ENCODE data around the gene ZBTB20.

Gene ZBTB20

DNA sequence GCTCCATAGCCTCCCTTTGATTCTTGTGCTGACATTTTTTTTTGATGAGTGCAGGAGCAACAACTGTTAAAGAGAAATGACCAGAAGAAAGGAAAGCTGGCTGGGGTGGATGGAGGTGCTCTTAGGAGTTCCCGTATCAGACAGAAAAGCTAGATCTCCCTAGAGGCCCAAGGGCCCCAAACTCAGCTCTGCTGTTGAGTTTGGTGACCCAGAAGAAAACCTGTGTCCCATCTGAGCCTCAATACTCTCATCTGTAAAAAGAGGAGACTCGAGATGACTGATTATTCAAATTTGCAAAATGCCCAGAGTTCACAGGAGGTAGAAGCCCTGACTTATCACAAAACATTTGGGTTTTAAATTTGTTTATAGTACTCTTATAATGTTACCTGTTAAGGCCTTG is 710.9 kb downstream of the ZBTB20 start:
- no peaks in the 10 kb centered on the region for H4K20me1 ChIP-seq (ENCODE audit: low read depth, low read length)
- no peak overlapping the region for H3K4me2 ChIP-seq (ENCODE audit: low read depth, low read length, poor library complexity, severe bottlenecking)
- no peak overlapping the region for H3K4me3 ChIP-seq (ENCODE audit: insufficient read depth, low read length, poor library complexity, severe bottlenecking)
- no peaks in the 10 kb centered on the region for H3K9me2 ChIP-seq (replicated peaks; ENCODE audit: insufficient read depth, low read length)
- H3K36me3 ChIP-seq (ENCODE audit: low read length) = no peaks in the 10 kb centered on the region
- no peak overlapping the region for H3K27ac ChIP-seq (ENCODE audit: low read depth, low read length)
- H3K27me3 ChIP-seq (ENCODE audit: low read length) = no peaks in the 10 kb centered on the region
- H3K9ac ChIP-seq (ENCODE audit: low read length) = no peak overlapping the region
- no peaks in the 10 kb centered on the region for H3K79me2 ChIP-seq (ENCODE audit: insufficient read depth, low read length)
- no peak overlapping the region for H2AFZ ChIP-seq (ENCODE audit: low read depth, low read length, severe bottlenecking)
- H3K9me3 ChIP-seq (ENCODE audit: insufficient read depth, low read length) = no peaks in the 10 kb centered on the region
- H3F3A ChIP-seq (ENCODE audit: insufficient read depth) = no peaks in the 10 kb centered on the region
- no peak for TF ChIP-seq EZH2phosphoT487 (conservative IDR thresholded peaks at IDR 0.05; ENCODE audit: low read length)
- TF ChIP-seq, protein P1, sequence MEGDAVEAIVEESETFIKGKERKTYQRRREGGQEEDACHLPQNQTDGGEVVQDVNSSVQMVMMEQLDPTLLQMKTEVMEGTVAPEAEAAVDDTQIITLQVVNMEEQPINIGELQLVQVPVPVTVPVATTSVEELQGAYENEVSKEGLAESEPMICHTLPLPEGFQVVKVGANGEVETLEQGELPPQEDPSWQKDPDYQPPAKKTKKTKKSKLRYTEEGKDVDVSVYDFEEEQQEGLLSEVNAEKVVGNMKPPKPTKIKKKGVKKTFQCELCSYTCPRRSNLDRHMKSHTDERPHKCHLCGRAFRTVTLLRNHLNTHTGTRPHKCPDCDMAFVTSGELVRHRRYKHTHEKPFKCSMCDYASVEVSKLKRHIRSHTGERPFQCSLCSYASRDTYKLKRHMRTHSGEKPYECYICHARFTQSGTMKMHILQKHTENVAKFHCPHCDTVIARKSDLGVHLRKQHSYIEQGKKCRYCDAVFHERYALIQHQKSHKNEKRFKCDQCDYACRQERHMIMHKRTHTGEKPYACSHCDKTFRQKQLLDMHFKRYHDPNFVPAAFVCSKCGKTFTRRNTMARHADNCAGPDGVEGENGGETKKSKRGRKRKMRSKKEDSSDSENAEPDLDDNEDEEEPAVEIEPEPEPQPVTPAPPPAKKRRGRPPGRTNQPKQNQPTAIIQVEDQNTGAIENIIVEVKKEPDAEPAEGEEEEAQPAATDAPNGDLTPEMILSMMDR (IDR thresholded peaks at IDR 0.05; ENCODE audit: insufficient read depth, low read length, poor library complexity, severe bottlenecking) = no peak

- Histone ChIP-seq H3K9me3 (ENCODE audit: insufficient read depth, low read length) (no peaks in the 10 kb centered on the region), H3K36me3 (ENCODE audit: low read length) (no peaks in the 10 kb centered on the region), H3K79me2 (ENCODE audit: insufficient read depth, low read length) (no peaks in the 10 kb centered on the region), H4K20me1 (ENCODE audit: low read depth, low read length) (no peaks in the 10 kb centered on the region), H3K9me2 (replicated peaks; ENCODE audit: insufficient read depth, low read length) (no peaks in the 10 kb centered on the region), H3K27ac (ENCODE audit: low read depth, low read length) (no peak overlapping the region), H3K27me3 (ENCODE audit: low read length) (no peaks in the 10 kb centered on the region), H3F3A (ENCODE audit: insufficient read depth) (no peaks in the 10 kb centered on the region), H3K4me3 (ENCODE audit: insufficient read depth, low read length, poor library complexity, severe bottlenecking) (no peak overlapping the region), H2AFZ (ENCODE audit: low read depth, low read length, severe bottlenecking) (no peak overlapping the region), H3K4me2 (ENCODE audit: low read depth, low read length, poor library complexity, severe bottlenecking) (no peak overlapping the region), H3K9ac (ENCODE audit: low read length) (no peak overlapping the region)
- no peak for TF ChIP-seq EZH2phosphoT487 (conservative IDR thresholded peaks at IDR 0.05; ENCODE audit: low read length)
- TF ChIP-seq, protein P1 (IDR thresholded peaks at IDR 0.05; ENCODE audit: insufficient read depth, low read length, poor library complexity, severe bottlenecking) = no peak
These were observed 711.5 kb downstream of the ZBTB20 start for GRCh38 chr3:114435386-114436115.

GRCh38 chr3:114432310-114432709 is 714.8 kb downstream of the ZBTB20 start:
- H3F3A ChIP-seq (ENCODE audit: insufficient read depth) = peaks cover 3% of the 10 kb centered on the region; the same call in 1 of the 2 replicates

More at GRCh38 chr3:114432310-114432709, 714.8 kb downstream of the ZBTB20 start:
- H3K4me2 ChIP-seq (ENCODE audit: low read depth, low read length, poor library complexity, severe bottlenecking) = no peak overlapping the region
- H3K27me3 ChIP-seq (ENCODE audit: low read length) = no peaks in the 10 kb centered on the region
- H2AFZ ChIP-seq (ENCODE audit: low read depth, low read length, severe bottlenecking) = no peak overlapping the region
- H3K9me2 ChIP-seq (replicated peaks; ENCODE audit: insufficient read depth, low read length) = no peaks in the 10 kb centered on the region
- no peaks in the 10 kb centered on the region for H3K9me3 ChIP-seq (ENCODE audit: insufficient read depth, low read length)
- no peaks in the 10 kb centered on the region for H4K20me1 ChIP-seq (ENCODE audit: low read depth, low read length)
- no peak overlapping the region for H3K9ac ChIP-seq (ENCODE audit: low read length)
- H3K79me2 ChIP-seq (ENCODE audit: insufficient read depth, low read length) = no peaks in the 10 kb centered on the region
- no peak overlapping the region for H3K4me3 ChIP-seq (ENCODE audit: insufficient read depth, low read length, poor library complexity, severe bottlenecking)
- H3K36me3 ChIP-seq (ENCODE audit: low read length) = no peaks in the 10 kb centered on the region
- TF ChIP-seq, protein P1 (IDR thresholded peaks at IDR 0.05; ENCODE audit: insufficient read depth, low read length, poor library complexity, severe bottlenecking) = no peak
- TF ChIP-seq EZH2phosphoT487 (conservative IDR thresholded peaks at IDR 0.05; ENCODE audit: low read length) = no peak
- H3K27ac ChIP-seq (ENCODE audit: low read depth, low read length) = no peak overlapping the region

Data from SU-DHL-6 (cell line).